Stimulated activated CD4-positive, alpha-beta T cell treated with anti-CD3 and anti-CD28 coated beads, TNF-alpha, amount 100 ng/mL, for 1 hour (primary cell): ENCODE data around the gene CFAP70.
"Not testable (repeated sequence)": the region's sequence is repeated elsewhere in the genome, so short reads cannot be mapped to it uniquely, and the experiment has no call there.

Source experiments
- DNase-seq, 3 donors: peaks; one replicate each; pipeline ENCODE4 v3.0.0-alpha.2; 2020; ENCODE audit warnings: low read depth in 3 of 3, low spot score in 1 of 3

The CFAP70 gene

DNA sequence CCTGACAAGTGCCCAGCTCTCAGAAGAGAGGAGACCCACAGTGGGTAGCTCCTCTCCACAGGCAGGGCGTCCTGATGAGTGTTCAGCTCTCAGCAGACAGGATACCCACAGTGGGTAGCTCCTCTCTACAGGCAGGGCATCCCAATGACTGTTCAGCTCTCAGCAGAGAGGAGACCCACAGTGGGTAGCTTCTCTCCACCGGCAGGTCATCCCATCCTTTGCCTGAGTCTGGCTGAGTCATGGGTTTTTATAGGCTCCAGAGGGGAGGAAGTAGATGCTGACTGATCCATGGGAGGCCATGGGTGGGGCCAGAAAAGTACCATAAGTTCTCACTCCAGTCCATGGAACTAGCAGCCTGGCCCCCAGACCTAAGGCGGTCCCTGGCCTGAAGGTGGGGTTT lies 18.5 kb downstream of the CFAP70 start:
- DNase-seq: no peak

DNA sequence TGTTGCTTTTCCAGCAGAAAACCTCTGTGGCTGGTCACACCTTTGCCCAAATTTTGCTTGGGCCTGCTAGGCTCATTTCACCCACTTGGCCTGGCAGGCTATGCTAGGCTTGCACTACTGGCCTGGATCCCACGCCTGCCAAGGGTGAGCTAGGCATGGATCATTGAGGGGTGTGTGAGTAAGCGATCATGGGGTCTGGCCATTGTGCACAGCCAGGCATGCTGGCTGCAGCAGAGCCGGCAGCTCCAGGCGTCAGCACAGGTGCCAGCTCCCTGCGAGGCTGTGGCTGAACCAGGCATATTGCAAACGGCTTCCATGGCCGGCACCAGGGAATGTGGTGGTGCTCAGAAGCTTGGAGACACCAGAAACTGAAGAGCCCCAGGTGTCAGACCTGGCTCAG lies 19.2 kb downstream of the CFAP70 start:
- no peak for DNase-seq

DNA sequence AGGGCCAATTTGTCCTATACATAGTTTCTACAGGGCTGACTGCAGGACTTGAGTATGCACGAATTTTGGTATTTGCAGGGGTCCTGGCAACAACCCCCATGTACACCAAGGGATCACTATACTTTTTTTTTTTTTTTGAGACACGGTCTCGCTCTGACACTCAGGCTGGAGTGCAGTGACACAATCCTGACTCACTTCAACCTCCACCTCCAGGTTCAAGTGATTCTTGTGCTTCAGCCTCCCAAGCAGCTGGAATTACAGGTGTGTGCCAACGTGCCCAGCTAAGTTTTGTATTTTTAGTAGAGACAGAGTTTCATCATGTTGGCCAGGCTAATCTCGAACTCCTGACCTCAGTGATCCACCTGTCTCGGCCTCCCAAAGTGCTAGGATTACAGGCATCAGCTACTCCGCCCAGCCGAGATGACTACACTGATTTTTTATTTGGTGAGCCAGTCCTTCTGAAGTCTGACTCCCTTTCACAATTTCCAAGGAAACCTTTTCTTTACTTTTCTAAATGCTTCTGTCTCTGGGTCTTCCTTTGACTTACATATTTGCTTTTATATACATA lies 19.8 kb downstream of the CFAP70 start:
- DNase-seq: no peak

DNA sequence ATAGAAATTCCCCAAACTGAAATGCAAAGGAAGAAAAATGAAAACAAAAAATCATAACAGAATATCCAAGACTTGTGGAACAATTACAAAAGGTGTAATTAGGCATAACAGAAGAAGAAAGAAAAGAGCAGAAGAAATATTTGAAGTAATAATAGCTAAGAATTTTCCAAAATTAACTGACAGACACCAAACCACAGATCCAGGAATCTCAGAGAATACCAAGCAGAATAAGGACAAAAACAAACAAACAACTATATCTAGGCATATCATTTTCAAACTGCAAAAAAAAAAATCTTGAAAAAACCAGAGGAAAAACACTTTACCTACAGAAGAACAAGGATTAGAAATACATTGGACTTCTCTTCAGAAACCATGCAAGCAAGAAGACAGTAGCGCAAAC lies 25.5 kb downstream of the CFAP70 start:
- DNase-seq: no peak

DNA sequence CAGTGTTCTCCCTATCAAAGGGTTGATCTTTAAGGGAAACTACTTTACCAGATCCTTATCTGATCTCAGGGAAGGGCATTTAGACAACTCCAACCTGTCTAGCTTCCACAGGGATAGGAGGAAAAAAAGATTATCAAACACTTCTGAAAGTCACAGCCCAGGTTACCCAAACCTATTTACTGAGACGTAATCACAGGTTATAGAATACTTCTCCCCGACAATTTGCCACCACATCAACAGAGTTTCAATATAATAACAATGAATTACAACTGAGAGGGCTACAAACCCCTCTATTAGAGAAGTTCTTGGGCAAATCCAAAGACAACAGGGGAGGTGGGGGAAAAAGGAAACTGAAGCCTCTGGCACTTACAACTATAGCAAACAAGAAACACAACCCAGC lies 26.3 kb downstream of the CFAP70 start:
- DNase-seq: no peak

DNA sequence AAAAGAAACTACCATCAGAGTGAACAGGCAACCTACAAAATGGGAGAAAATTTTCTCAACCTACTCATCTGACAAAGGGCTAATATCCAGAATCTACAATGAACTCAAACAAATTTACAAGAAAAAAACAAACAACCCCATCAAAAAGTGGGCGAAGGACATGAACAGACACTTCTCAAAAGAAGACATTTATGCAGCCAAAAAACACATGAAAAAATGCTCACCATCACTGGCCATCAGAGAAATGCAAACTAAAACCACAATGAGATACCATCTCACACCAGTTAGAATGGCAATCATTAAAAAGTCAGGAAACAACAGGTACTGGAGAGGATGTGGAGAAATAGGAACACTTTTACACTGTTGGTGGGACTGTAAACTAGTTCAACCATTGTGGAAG lies 30.1 kb downstream of the CFAP70 start:
- DNase-seq: not testable (repeated sequence)

DNA sequence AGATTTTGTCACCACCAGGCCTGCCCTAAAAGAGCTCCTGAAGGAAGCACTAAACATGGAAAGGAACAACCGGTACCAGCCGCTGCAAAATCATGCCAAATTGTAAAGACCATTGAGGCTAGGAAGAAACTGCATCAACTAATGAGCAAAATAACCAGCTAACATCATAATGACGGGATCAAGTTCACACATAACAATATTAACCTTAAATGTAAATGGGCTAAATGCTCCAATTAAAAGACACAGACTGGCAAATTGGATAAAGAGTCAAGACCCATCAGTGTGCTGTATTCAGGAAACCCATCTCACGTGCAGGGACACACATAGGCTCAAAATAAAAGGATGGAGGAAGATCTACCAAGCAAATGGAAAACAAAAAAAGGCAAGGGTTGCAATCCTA lies 33.4 kb downstream of the CFAP70 start:
- DNase-seq: not testable (repeated sequence)

DNA sequence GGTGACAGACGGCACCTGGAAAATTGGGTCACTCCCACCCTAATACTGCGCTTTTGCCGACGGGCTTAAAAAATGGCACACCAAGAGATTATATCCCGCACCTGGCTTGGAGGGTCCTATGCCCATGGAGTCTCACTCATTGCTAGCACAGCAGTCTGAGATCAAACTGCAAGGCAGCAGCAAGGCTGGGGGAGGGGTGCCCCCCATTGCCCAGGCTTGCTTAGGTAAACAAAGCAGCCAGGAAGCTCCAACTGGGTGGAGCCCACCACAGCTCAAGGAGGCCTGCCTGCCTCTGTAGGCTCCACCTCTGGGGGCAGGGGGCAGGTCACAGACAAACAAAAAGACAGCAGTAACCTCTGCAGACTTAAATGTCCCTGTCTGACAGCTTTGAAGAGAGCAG lies 35.1 kb downstream of the CFAP70 start:
- DNase-seq: not testable (repeated sequence)

DNA sequence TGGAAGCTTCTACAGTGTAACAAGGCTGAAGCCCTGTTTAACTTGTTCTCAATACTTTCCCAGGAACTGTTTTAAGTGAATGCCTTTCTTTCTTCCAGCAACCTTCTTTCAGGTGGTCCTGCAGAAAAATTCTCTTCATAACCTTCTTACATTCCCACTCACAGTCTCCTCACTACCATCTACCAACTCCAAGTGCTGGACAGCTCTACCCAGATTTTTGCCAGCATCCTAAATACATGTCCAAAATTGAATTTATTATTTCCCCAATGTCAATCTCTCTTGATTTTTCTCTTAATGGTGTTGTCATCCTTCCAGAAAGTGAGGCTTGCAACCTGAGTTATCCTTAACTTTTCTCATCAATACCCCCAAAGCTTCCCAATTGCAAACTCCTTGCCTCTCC lies 48.2 kb downstream of the CFAP70 start:
- no peak for DNase-seq

DNA sequence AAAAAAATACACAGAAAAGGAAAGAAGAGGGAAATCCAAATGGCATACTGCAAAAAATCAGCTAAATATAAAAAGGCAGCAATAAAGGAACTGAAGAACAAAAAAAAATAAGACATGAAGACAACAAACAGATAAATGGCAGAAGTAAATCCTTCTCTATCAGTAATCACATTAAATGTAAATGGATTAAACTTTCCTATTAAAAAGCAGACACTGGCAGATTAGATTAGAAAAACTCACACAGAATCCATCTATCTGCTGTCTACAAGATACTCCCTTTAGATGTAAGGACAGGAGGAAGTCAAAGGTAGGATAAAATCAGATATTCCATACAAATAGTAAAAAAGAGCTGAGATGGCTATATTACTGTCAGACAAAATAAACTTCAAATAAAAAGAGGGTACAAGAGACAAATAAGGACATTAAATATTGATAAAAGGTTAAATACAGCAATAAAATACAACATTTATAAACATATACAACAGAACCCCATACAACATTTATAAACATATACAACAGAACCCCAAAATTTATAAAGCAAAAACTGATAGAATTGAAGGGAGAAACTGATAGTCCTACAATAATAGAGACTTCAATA lies 51.4 kb downstream of the CFAP70 start:
- no peak for DNase-seq

DNA sequence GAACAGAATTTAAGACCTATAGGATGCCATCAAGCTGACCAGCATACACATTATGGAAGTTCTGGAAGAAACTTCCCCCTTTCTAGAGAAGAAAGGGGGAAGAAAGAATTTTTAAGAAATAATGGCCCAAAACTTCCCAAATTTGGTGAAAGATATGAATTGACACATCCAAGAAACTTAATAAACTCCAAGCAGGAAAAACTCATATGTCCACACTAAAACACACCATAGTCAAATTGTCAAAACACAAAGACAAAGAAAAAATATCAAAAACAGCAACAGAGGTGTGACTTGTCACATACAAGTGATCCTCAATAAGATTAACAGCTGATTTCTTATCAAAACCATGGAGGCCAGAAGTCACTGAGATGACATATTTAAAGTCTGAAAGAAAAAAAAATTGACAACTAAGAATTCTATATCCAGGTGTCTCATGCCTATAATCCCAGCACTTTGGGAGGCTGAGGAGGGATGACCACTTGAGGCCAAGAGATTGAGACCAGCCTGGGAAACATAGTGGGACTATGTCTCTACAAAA lies 52.4 kb downstream of the CFAP70 start:
- no peak for DNase-seq

DNA sequence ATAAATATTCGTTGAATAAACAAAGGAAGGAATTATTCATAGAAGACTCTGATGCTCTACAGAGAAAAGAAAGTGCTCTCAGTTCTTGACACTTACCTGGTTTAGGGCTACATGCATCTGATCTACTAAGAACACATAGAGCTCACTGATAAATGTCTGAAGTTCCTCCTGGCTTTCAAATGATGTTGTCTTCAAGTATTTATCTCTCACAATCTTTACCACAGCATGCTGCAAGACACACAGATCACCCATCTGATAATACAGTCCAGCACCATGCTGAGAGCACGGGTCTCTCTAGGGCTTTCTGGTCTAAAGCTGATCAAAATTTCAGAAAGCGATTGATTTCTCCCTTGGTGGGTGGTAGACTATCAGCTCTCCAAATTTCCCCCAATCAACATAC lies 61.7 kb downstream of the CFAP70 start:
- DNase-seq: no peak

DNA sequence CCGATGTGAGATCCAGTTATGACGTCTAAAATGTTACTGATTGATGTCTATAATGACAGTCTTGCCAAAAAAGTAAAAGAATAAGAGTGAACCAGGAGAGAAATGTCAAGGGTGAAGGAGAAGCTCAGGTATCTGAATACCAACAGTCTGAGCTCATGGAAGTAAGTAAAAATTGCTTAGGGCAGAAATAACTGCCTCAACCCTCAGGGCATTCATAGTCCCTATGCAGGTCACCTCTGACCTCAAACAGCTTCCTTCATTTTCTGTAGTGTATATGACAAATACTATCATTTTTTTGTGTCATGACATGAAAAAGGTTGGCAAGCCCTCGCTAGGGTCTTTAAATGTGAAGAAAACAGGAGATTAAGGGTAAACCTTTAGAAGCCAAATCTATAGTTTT lies 65.2 kb downstream of the CFAP70 start:
- DNase-seq: no peak

DNA sequence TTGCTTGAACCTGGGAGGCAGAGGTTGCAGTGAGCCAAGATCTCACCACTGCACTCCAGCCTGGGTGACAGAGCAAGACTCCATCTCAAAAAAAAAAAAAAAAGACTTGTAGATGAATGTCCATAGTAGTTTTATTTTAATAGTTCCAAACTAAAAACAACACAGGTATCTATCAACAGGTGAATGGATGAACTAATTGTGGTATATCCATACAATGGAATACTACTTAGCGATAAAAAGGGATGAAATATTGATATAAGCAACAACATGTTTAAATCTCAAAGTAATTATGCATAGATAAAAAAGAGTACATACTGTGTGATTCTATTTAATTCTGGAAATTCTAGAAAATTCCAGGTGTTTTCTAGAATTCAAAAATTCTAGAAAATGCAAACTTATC lies 68.7 kb downstream of the CFAP70 start:
- DNase-seq: no peak

DNA sequence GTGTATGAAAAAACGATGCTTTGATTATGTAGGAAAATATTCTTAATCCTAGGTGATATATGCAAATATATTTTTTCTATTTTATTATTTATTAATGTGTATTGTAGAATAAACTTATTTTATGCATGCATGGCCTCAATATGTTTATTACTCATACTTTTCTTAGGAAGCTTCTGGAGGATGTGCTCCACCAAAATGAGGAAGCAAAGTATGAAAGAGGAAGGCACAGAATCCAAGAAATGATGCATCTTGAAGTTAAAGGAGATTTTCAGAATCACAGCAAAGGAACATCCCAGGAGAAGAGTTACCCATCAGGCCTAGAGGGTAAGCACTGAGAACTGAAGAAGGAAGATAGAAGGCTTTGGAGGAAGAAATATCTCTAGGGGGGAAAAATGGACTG lies 71.2 kb downstream of the CFAP70 start:
- DNase-seq: no peak

DNA sequence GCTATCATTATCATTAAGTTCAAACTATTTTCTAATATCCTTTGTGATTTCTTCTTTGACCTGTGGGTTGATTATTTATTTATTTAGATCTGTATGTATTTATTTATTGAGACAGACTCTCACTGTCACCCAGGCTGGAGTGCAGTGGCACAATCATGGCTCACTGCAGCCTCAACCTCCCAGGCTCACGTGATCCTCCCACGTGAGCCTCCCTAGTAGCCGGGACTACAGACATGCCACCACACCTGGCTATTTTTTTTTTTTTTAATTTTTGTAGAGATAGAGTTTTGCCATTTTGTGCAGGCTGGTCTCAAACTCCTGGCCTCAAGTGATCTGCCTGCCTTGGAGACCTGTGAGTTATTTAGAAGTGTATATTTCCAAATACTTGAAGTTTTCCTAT lies 77.6 kb downstream of the CFAP70 start:
- no peak for DNase-seq

DNA sequence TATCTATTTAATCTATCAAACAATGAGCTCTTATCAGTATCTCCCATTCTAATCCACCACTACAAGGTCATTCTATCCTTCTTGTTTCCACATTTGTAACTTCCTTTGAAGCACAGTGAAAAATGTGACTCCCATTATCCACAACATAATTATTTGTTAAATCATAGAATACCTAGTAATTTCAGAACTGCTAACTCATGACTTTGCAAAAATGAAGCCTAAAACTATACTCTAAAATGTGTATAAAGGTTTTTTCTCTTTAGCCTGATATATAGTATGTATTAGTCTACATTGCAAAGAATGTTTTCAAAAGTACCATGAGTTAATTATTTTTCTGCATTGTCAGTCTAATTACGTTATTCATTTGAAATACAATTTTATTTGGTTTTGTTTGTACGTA lies 94.2 kb downstream of the CFAP70 start:
- DNase-seq: no peak

DNA sequence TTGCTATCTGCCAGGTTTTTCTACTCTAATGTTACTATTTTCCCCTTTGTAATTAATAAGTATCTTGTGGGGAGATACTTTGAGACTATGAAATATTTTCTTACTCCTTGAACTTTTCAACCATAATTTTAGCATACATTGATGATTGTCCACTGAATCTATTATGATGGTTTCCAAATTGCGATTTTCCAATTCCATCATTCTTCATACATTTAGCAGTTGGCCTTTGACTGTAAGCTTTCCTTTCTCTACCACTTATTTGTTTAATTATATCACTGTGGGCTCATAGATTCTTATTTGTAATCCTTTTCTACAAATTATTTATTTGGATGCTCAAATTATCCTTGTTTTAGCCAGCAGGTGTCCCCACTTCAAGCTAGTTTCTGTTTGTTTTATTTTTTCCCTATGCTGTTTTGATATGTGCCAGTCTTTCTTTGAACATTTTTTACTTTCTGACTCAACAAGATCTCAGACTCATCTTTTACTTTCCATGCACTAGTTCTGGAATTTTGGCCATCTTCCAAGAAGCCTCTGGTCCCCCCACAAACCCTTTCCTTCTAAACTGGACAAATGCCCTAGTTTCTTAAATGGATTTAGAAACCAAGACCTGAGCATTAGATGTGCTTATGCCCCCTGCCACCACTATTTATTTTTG lies 94.8 kb downstream of the CFAP70 start:
- no peak for DNase-seq

DNA sequence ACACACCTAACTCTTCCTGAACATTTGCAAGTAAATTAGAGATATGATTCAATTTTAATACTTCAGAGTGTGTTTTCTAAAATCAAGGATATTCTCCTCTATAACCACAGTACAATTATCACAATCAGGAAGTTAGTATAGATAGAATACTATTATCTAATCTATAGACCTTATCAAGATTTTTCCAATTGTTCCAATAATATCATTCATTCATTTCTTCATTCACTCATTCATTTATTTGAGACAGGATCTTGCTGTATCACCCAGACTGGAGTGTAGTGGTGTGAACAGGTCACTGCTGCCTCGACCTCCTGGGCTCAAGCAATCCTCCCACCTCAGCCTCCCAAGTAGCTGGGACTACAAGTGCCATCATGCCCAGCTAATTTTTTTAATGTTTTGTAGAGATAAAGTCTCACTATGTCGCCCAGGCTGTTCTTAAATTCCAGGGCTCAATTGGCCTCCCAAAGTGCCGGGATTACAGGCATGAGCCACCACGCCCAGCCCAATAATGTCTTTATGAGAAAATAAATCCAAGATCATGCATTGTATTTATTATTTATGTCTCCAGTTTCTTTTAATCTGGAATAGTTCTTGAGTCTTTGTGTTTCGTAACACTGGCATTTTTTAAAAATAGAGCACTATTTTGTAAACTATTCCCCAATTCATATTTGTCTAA lies 95.6 kb downstream of the CFAP70 start:
- no peak for DNase-seq

DNA sequence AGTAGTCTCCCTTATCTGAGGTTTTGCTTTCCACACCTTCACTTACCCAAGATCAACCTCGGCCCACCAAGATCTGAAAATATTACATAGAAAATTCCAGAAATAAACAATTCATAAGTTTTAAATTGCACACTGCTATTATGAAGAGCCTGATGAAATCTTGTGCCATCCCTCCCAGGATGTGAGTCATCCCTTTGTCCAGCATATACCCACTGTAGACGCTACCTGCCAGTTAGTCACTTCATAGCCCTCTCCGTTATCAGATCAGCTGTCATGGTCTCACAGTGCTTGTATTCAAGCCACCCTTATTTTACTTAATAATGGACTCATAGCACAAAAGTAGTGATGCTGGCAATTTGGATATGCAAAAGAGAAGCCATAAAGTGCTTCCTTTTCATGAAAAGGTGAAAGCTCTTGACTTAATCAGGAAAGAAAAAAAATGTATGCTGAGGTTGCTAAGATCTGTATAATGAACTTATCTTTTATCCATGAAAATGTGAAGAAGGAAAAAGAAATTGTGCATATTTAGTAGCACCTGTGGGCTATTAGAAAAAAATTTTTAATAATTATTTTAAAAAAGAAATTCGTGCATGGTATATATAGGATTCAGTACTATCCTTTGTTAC lies 96.4 kb downstream of the CFAP70 start:
- DNase-seq: no peak

DNA sequence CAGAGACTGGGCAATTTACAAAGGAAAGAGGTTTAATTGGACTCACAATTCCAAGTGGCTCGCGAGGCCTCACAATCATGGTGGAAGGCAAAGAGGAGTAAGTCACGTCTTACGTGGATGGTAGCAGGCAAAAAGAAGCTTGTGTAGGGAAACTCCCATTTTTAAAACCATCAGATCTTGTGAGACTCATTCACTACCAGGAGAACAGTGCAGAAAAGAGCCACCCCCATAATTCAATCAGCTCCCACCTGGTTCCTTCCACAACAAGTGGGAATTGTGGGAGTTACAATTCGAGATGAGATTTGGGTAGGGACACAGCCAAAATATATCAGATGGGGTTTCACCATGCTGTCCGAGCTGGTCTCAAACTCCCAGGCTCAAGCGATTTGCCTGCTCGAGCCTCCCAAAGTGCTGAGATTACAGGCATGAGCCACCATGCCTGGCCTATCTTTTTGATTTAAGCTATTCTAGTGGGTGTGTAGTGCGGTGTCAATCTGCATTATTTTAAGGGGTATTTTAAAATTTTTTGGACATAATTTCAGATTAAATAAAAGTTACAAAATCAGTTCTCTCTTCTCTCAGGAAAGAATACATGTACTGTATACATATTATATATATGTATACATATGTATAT lies 97.2 kb downstream of the CFAP70 start:
- no peak for DNase-seq
